ENCODE results near the gene RIBC1.

Gene RIBC1

DNA sequence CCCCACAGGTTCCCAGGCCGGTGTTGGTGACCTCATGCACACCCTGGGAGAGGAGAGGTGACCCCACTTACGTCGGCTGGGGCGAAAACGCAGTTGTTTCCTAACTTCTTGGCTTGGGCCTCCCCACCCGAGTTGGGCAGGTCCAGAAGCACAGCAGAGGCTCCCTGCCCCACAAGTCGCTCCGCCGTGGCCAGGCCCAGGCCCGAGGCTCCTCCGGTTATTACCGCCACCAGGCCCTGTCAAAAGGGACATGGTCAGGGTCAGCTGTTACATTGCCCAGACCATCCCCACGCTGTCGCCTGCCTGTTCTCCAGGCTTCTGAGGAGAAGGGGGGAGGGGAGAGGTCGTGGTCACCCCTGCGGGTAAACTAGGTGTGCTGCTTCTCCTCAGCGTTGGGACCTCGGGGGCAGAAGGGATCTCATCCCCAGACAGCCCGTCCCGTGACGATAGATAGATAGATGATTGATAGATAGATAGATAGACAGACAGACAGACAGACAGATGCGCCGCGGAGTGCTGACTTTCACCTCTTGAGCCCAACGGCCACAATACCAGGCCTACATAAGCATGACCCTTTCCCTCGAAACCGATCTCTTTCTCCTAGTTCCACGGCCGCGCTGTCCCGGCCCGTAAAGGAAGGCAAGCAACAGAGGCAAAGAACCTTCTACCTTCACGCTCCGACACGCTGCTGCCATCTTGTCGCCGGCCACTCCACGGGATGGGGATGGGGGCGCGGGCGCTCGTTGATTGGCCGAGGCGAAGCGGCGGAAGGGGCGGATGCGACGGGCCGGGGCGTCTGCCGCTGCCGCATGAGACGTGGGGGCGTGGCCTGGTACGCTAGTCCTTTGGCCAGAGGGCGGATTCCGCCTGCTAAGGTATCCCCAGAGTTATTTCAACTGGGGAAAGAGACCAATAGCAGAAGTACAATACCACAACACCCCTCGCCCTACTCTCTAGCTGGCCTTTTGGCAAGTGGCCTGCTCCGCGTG, 11.3 kb downstream of the RIBC1 start, which contains the start of gene HSD17B10:
TSS of gene HSD17B10 (minus strand) at position 720 of the 989 bp plus-strand sequence. CDS start at position 695, 25 bp downstream.
- WGBS: 6% methylated on average over 40 of the region's 61 CpGs

DNA sequence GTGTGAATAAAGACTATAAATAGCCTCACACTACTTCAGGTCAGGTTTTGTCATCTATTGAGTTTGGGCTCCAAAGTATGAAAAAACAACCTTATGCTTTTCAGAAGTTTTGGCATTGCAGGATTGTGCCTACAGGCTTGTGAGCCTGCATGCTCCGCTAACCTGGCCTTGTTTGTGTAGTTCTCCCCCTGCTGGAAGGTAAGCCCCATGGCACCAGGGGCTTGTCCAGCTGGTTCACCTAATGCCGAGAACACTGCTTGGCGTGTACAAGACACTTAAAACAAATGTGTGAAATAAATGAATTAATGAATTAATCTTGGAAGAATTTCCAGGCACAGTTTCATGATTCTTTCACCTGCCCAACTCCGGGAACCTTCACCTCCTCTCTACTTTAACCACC, 13.3 kb downstream of the RIBC1 start:
- 0% methylated on average over 2 of the region's 4 CpGs for WGBS
- peak; percentile 63 for DNase-seq
- H2AK5ac ChIP-seq (ENCODE audit: low read length, severe bottlenecking): no peak overlapping the region

More for the DNA sequence above, 11.3 kb downstream of the RIBC1 start, which contains the start of gene HSD17B10:
- peak within 1 kb of the TSS; percentile 47 for H3K27ac ChIP-seq (ENCODE audit: low read length, poor library complexity, severe bottlenecking)
- DNase-seq: peak; percentile 83
- H2BK15ac ChIP-seq (ENCODE audit: low read depth, poor library complexity, severe bottlenecking): no peak within 1 kb of the TSS
- H3K4me1 ChIP-seq (ENCODE audit: control insufficient read depth, insufficient read depth, low read depth, low read length): peaks cover 3% of the 10 kb centered on the region
- H2BK120ac ChIP-seq (ENCODE audit: low read depth, low read length): no peak within 1 kb of the TSS
- peaks cover 28 to 34% of the 10 kb centered on the region in 2 experiments for H3K36me3 ChIP-seq (ENCODE audit: control insufficient read depth in 1 of 2, insufficient read depth in 2 of 2, low read depth in 1 of 2, low read length in 2 of 2)
- peak within 1 kb of the TSS; percentile 83 to 96 for H3K4me3 ChIP-seq (ENCODE audit: insufficient read depth in 1 of 2, low read depth in 1 of 2, low read length in 2 of 2)
- H3K4ac ChIP-seq (ENCODE audit: low read depth in 1 of 2, low read length in 2 of 2): peak within 1 kb of the TSS in 1 of 2 experiments; percentile 79
- no peak within 1 kb of the TSS for H2AK5ac ChIP-seq (ENCODE audit: low read length, severe bottlenecking)
- H3K4me2 ChIP-seq (ENCODE audit: low read length, poor library complexity, severe bottlenecking): peak within 1 kb of the TSS; percentile 79
- H3K23ac ChIP-seq (ENCODE audit: low read length in 2 of 2): no peak within 1 kb of the TSS
- H2BK5ac ChIP-seq (ENCODE audit: low read depth, low read length, poor library complexity, severe bottlenecking): no peak within 1 kb of the TSS
- H3K14ac ChIP-seq (ENCODE audit: low read length in 2 of 2): peak within 1 kb of the TSS in 1 of 2 experiments; percentile 79
- H3K79me1 ChIP-seq (replicated peaks; ENCODE audit: low read length, poor library complexity, severe bottlenecking): peaks cover 19% of the 10 kb centered on the region
- H3K18ac ChIP-seq (ENCODE audit: low read depth in 1 of 2, low read length in 2 of 2): peak within 1 kb of the TSS; percentile 2 to 84
- H4K8ac ChIP-seq (ENCODE audit: low read length): peak within 1 kb of the TSS; percentile 94
- peak within 1 kb of the TSS; percentile 61 for H2AFZ ChIP-seq (ENCODE audit: low read depth, low read length)
- no peaks in the 10 kb centered on the region for H3K9me3 ChIP-seq (ENCODE audit: control insufficient read depth, low read length)
- H3K27me3 ChIP-seq (ENCODE audit: control insufficient read depth in 1 of 2, insufficient read depth in 1 of 2, low read length in 2 of 2): peaks cover 0 to 44% of the 10 kb centered on the region in 2 experiments
- peak within 1 kb of the TSS; percentile 96 for H3K9ac ChIP-seq (ENCODE audit: low read length)
- no peak within 1 kb of the TSS for H4K91ac ChIP-seq (ENCODE audit: low read length)
- peak within 1 kb of the TSS in 1 of 2 experiments; percentile 39 for H2BK12ac ChIP-seq (ENCODE audit: low read length in 2 of 2)

DNA sequence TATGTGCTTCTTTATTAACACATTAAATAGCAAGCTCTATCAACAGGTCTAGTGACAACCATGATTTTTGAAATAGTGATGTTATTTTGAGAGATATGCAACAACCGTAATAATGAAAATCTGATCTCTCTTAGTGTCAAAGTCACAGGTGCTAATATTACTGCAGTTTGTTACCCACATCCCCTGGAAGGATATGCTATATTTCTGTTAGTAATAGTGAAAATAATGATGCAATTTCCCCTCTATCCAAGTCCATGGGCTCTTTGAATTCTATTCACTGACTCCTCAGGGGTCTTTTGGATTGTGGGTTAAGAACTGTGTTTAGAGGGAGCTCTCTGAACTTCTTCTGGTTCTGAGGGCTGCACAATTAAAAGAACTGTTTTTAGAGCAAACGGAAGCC, 14.5 kb downstream of the RIBC1 start:
- H3K4me3 ChIP-seq (ENCODE audit: insufficient read depth in 1 of 2, low read depth in 1 of 2, low read length in 2 of 2): no peak overlapping the region
- 92% methylated on average over 1 of the region's 2 CpGs for WGBS
- H4K8ac ChIP-seq (ENCODE audit: low read length): no peak overlapping the region
- H3K36me3 ChIP-seq (ENCODE audit: control insufficient read depth in 1 of 2, insufficient read depth in 2 of 2, low read depth in 1 of 2, low read length in 2 of 2): peaks cover 2% of the 10 kb centered on the region in 2 experiments
- no peak overlapping the region for H2BK15ac ChIP-seq (ENCODE audit: low read depth, poor library complexity, severe bottlenecking)
- H2AFZ ChIP-seq (ENCODE audit: low read depth, low read length): no peak overlapping the region
- no peak overlapping the region for H3K23ac ChIP-seq (ENCODE audit: low read length in 2 of 2)
- H3K4me2 ChIP-seq (ENCODE audit: low read length, poor library complexity, severe bottlenecking): no peak overlapping the region
- H3K9me3 ChIP-seq (ENCODE audit: control insufficient read depth, low read length): no peaks in the 10 kb centered on the region
- no peak overlapping the region for H3K14ac ChIP-seq (ENCODE audit: low read length in 2 of 2)
- H3K9ac ChIP-seq (ENCODE audit: low read length): no peak overlapping the region
- peaks cover 9% of the 10 kb centered on the region for H3K4me1 ChIP-seq (ENCODE audit: control insufficient read depth, insufficient read depth, low read depth, low read length)
- no peak overlapping the region for H4K91ac ChIP-seq (ENCODE audit: low read length)
- no peak overlapping the region for H2AK5ac ChIP-seq (ENCODE audit: low read length, severe bottlenecking)
- H2BK12ac ChIP-seq (ENCODE audit: low read length in 2 of 2): no peak overlapping the region
- H3K18ac ChIP-seq (ENCODE audit: low read depth in 1 of 2, low read length in 2 of 2): no peak overlapping the region
- no peak for DNase-seq
- peaks cover 3% of the 10 kb centered on the region for H3K79me1 ChIP-seq (replicated peaks; ENCODE audit: low read length, poor library complexity, severe bottlenecking)
- peaks cover 0 to 54% of the 10 kb centered on the region in 2 experiments for H3K27me3 ChIP-seq (ENCODE audit: control insufficient read depth in 1 of 2, insufficient read depth in 1 of 2, low read length in 2 of 2)
- no peak overlapping the region for H3K27ac ChIP-seq (ENCODE audit: low read length, poor library complexity, severe bottlenecking)
- H2BK5ac ChIP-seq (ENCODE audit: low read depth, low read length, poor library complexity, severe bottlenecking): no peak overlapping the region
- no peak overlapping the region for H3K4ac ChIP-seq (ENCODE audit: low read depth in 1 of 2, low read length in 2 of 2)
- H2BK120ac ChIP-seq (ENCODE audit: low read depth, low read length): no peak overlapping the region

More for the DNA sequence above, 13.3 kb downstream of the RIBC1 start:
- H3K18ac ChIP-seq (ENCODE audit: low read depth in 1 of 2, low read length in 2 of 2): no peak overlapping the region
- no peak overlapping the region for H4K8ac ChIP-seq (ENCODE audit: low read length)
- no peak overlapping the region for H2BK12ac ChIP-seq (ENCODE audit: low read length in 2 of 2)
- H3K4me1 ChIP-seq (ENCODE audit: control insufficient read depth, insufficient read depth, low read depth, low read length): peaks cover 3% of the 10 kb centered on the region
- H3K27me3 ChIP-seq (ENCODE audit: control insufficient read depth in 1 of 2, insufficient read depth in 1 of 2, low read length in 2 of 2): peaks cover 0 to 48% of the 10 kb centered on the region in 2 experiments
- H2BK120ac ChIP-seq (ENCODE audit: low read depth, low read length): no peak overlapping the region
- H3K27ac ChIP-seq (ENCODE audit: low read length, poor library complexity, severe bottlenecking): no peak overlapping the region
- no peak overlapping the region for H2BK5ac ChIP-seq (ENCODE audit: low read depth, low read length, poor library complexity, severe bottlenecking)
- H3K4ac ChIP-seq (ENCODE audit: low read depth in 1 of 2, low read length in 2 of 2): no peak overlapping the region
- peaks cover 12% of the 10 kb centered on the region for H3K79me1 ChIP-seq (replicated peaks; ENCODE audit: low read length, poor library complexity, severe bottlenecking)
- H3K36me3 ChIP-seq (ENCODE audit: control insufficient read depth in 1 of 2, insufficient read depth in 2 of 2, low read depth in 1 of 2, low read length in 2 of 2): peaks cover 14% of the 10 kb centered on the region in 2 experiments
- no peaks in the 10 kb centered on the region for H3K9me3 ChIP-seq (ENCODE audit: control insufficient read depth, low read length)
- no peak overlapping the region for H2BK15ac ChIP-seq (ENCODE audit: low read depth, poor library complexity, severe bottlenecking)
- H3K4me3 ChIP-seq (ENCODE audit: insufficient read depth in 1 of 2, low read depth in 1 of 2, low read length in 2 of 2): no peak overlapping the region
- no peak overlapping the region for H4K91ac ChIP-seq (ENCODE audit: low read length)
- no peak overlapping the region for H2AFZ ChIP-seq (ENCODE audit: low read depth, low read length)
- H3K14ac ChIP-seq (ENCODE audit: low read length in 2 of 2): no peak overlapping the region
- no peak overlapping the region for H3K23ac ChIP-seq (ENCODE audit: low read length in 2 of 2)
- no peak overlapping the region for H3K4me2 ChIP-seq (ENCODE audit: low read length, poor library complexity, severe bottlenecking)
- no peak overlapping the region for H3K9ac ChIP-seq (ENCODE audit: low read length)

- no peak overlapping the region for H3K9ac ChIP-seq (ENCODE audit: low read length)
These were observed 15.6 kb downstream of the RIBC1 start for GRCh38 chrX:53438174-53438831.

More at GRCh38 chrX:53438174-53438831, 15.6 kb downstream of the RIBC1 start:
- WGBS: 89% methylated on average over 5 of the region's 5 CpGs
- Histone ChIP-seq H2BK5ac (ENCODE audit: low read depth, low read length, poor library complexity, severe bottlenecking) (no peak overlapping the region), H4K91ac (ENCODE audit: low read length) (no peak overlapping the region), H3K79me1 (replicated peaks; ENCODE audit: low read length, poor library complexity, severe bottlenecking) (peaks cover 1% of the 10 kb centered on the region), H3K27ac (ENCODE audit: low read length, poor library complexity, severe bottlenecking) (no peak overlapping the region), H2AK5ac (ENCODE audit: low read length, severe bottlenecking) (no peak overlapping the region), H3K14ac (ENCODE audit: low read length in 2 of 2) (no peak overlapping the region), H2BK12ac (ENCODE audit: low read length in 2 of 2) (no peak overlapping the region), H3K23ac (ENCODE audit: low read length in 2 of 2) (no peak overlapping the region), H3K9me3 (ENCODE audit: control insufficient read depth, low read length) (no peaks in the 10 kb centered on the region), H3K36me3 (ENCODE audit: control insufficient read depth in 1 of 2, insufficient read depth in 2 of 2, low read depth in 1 of 2, low read length in 2 of 2) (no peaks in the 10 kb centered on the region), H3K18ac (ENCODE audit: low read depth in 1 of 2, low read length in 2 of 2) (no peak overlapping the region), H2BK120ac (ENCODE audit: low read depth, low read length) (no peak overlapping the region), H3K4ac (ENCODE audit: low read depth in 1 of 2, low read length in 2 of 2) (no peak overlapping the region), H3K4me3 (ENCODE audit: insufficient read depth in 1 of 2, low read depth in 1 of 2, low read length in 2 of 2) (no peak overlapping the region), H2BK15ac (ENCODE audit: low read depth, poor library complexity, severe bottlenecking) (no peak overlapping the region), H3K27me3 (ENCODE audit: control insufficient read depth in 1 of 2, insufficient read depth in 1 of 2, low read length in 2 of 2) (peaks cover 0 to 56% of the 10 kb centered on the region in 2 experiments), H3K4me2 (ENCODE audit: low read length, poor library complexity, severe bottlenecking) (no peak overlapping the region), H3K4me1 (ENCODE audit: control insufficient read depth, insufficient read depth, low read depth, low read length) (peaks cover 10% of the 10 kb centered on the region), H4K8ac (ENCODE audit: low read length) (no peak overlapping the region), H2AFZ (ENCODE audit: low read depth, low read length) (no peak overlapping the region)
- DNase-seq: no peak
